Measurements from ENCODE around the gene NINL.

- TF ChIP-seq MAX (IDR thresholded peaks at IDR 0.05; ENCODE audit: low read depth) (no peak), MXI1 (IDR thresholded peaks at IDR 0.05; ENCODE audit: low read depth, low read length) (no peak)
Measured at GRCh38 chr20:25471020-25471419, 114.3 kb downstream of the NINL start.

Data from SK-N-SH (cell line).